PFSK-1 (cell line): ENCODE measurements around the gene MPC2.

Experiments used
- POLR2AphosphoS5 ChIP-seq: IDR thresholded peaks from 2 replicates; pipeline ENCODE4 v1.6.1; 2012; ENCODE audit warnings: low read depth, mild to moderate bottlenecking, control low read depth, low read length, moderate library complexity
- TAF1 ChIP-seq: IDR thresholded peaks from 2 replicates; pipeline ENCODE4 v1.6.1; 2012; ENCODE audit warnings: low read length, control low read depth, borderline replicate concordance; ENCODE audit not compliant: insufficient read depth
- TF ChIP-seq, protein P1 (sequence below), 2 experiments: IDR thresholded peaks; 2 replicates each; pipeline versions ENCODE4 v1.6.1 to v1.8.0; 2011 to 2012; ENCODE audit warnings: low read depth in 2 of 2, low read length in 2 of 2, control low read depth in 1 of 2, inconsistent platforms in 1 of 2, mild to moderate bottlenecking in 1 of 2, moderate library complexity in 1 of 2; ENCODE audit not compliant: insufficient read depth in 1 of 2

DNA sequence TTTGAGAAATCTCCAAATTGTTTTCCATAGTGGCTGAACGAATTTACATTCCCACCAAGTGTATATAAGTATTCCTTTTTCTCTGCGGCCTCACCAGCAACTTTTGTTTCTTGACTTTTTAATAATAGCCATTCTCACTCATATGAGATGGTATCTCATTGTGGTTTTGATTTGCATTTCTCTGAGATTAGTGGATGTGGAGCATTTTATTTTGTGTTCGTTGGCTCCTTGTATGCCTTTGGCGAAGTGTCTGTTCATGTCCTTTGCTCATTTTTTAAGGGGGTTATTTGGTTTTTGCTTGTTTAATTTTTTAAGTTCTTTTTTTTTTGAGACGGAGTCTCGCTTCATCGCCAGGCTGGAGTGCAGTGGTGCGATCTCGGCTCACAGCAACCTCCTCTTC is 45.1 kb upstream of the MPC2 start:
- no peak for TF ChIP-seq POLR2AphosphoS5
- no peak for TF ChIP-seq TAF1
- TF ChIP-seq, protein P1, sequence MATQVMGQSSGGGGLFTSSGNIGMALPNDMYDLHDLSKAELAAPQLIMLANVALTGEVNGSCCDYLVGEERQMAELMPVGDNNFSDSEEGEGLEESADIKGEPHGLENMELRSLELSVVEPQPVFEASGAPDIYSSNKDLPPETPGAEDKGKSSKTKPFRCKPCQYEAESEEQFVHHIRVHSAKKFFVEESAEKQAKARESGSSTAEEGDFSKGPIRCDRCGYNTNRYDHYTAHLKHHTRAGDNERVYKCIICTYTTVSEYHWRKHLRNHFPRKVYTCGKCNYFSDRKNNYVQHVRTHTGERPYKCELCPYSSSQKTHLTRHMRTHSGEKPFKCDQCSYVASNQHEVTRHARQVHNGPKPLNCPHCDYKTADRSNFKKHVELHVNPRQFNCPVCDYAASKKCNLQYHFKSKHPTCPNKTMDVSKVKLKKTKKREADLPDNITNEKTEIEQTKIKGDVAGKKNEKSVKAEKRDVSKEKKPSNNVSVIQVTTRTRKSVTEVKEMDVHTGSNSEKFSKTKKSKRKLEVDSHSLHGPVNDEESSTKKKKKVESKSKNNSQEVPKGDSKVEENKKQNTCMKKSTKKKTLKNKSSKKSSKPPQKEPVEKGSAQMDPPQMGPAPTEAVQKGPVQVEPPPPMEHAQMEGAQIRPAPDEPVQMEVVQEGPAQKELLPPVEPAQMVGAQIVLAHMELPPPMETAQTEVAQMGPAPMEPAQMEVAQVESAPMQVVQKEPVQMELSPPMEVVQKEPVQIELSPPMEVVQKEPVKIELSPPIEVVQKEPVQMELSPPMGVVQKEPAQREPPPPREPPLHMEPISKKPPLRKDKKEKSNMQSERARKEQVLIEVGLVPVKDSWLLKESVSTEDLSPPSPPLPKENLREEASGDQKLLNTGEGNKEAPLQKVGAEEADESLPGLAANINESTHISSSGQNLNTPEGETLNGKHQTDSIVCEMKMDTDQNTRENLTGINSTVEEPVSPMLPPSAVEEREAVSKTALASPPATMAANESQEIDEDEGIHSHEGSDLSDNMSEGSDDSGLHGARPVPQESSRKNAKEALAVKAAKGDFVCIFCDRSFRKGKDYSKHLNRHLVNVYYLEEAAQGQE (IDR thresholded peaks at IDR 0.05; ENCODE audit: insufficient read depth in 1 of 2, low read depth in 2 of 2, low read length in 2 of 2), result no peak
